ENCODE results near the gene AP4M1. TPM values are rescaled to one million over a fixed set of nuclear protein-coding genes. Genes with fewer than 3 reads are reported as not detected.

AP4M1 gene
- total RNA-seq, 2 donors from 2014 or later: 26.3 to 31.5 TPM

- Histone ChIP-seq H3K9me3 (ENCODE audit: control insufficient read depth, low read length) (peaks cover 12% of the 10 kb centered on the region), H3K36me3 (ENCODE audit: control insufficient read depth, insufficient read depth, low read length) (peaks cover 22% of the 10 kb centered on the region), H3K9ac (ENCODE audit: extremely low read depth, low read length, poor library complexity, severe bottlenecking) (no peak overlapping the region), H3K27me3 (ENCODE audit: control insufficient read depth, insufficient read depth, low read length, poor library complexity, severe bottlenecking) (no peaks in the 10 kb centered on the region), H3K4me1 (ENCODE audit: control insufficient read depth, insufficient read depth, low read length) (peaks cover 5% of the 10 kb centered on the region), H3K27ac (ENCODE audit: low read depth, low read length) (no peak overlapping the region), H3K4me3 (ENCODE audit: low read length) (peak overlapping the region; percentile 19)
- Mint-ChIP-seq H3K36me3 (ENCODE audit: low read depth) (peaks cover 28% of the 10 kb centered on the region), H3K4me3 (peak overlapping the region; percentile 95), H3K4me1 (peaks cover 15% of the 10 kb centered on the region), H3K27me3 (ENCODE audit: insufficient read depth) (no peaks in the 10 kb centered on the region), H3K9me3 (peaks cover 11% of the 10 kb centered on the region), H3K27ac (peak overlapping the region; percentile 87)
- 83 to 95% methylated on average over 4 of the region's 4 CpGs for whole genome bisulfite sequencing, 2 experiments (ENCODE audit: insufficient coverage in 1 of 2, insufficient read length in 1 of 2)
- TF ChIP-seq CTCF (conservative IDR thresholded peaks at IDR 0.05): no peak
- no peak for DNase-seq
Observed at GRCh38 chr7:100082978-100083377, 18.5 kb upstream of the AP4M1 start.

GRCh38 chr7:100085515-100085914, 15.9 kb upstream of the AP4M1 start:
- H3K4me3 Mint-ChIP-seq: no peak overlapping the region
- H3K36me3 ChIP-seq (ENCODE audit: control insufficient read depth, insufficient read depth, low read length): peaks cover 3% of the 10 kb centered on the region
- no peaks in the 10 kb centered on the region for H3K27me3 ChIP-seq (ENCODE audit: control insufficient read depth, insufficient read depth, low read length, poor library complexity, severe bottlenecking)
- peaks cover 15% of the 10 kb centered on the region for H3K4me1 Mint-ChIP-seq
- no peaks in the 10 kb centered on the region for H3K4me1 ChIP-seq (ENCODE audit: control insufficient read depth, insufficient read depth, low read length)
- H3K9ac ChIP-seq (ENCODE audit: extremely low read depth, low read length, poor library complexity, severe bottlenecking): no peak overlapping the region
- H3K9me3 ChIP-seq (ENCODE audit: control insufficient read depth, low read length): no peaks in the 10 kb centered on the region
- H3K27ac Mint-ChIP-seq: no peak overlapping the region
- WGBS, 2 experiments (ENCODE audit: insufficient coverage in 1 of 2, insufficient read length in 1 of 2): 91 to 94% methylated on average over 3 of the region's 3 CpGs
- no peak overlapping the region for H3K27ac ChIP-seq (ENCODE audit: low read depth, low read length)
- H3K27me3 Mint-ChIP-seq (ENCODE audit: insufficient read depth): no peaks in the 10 kb centered on the region
- no peak for TF ChIP-seq CTCF (conservative IDR thresholded peaks at IDR 0.05)
- H3K4me3 ChIP-seq (ENCODE audit: low read length): no peak overlapping the region
- peaks cover 7% of the 10 kb centered on the region for H3K36me3 Mint-ChIP-seq (ENCODE audit: low read depth)
- peaks cover 4% of the 10 kb centered on the region for H3K9me3 Mint-ChIP-seq
- no peak for DNase-seq

- peaks cover 12% of the 10 kb centered on the region for H3K4me1 Mint-ChIP-seq
- TF ChIP-seq CTCF (conservative IDR thresholded peaks at IDR 0.05): no peak
- H3K27ac Mint-ChIP-seq: no peak overlapping the region
- H3K27me3 Mint-ChIP-seq (ENCODE audit: insufficient read depth): no peaks in the 10 kb centered on the region
- H3K9ac ChIP-seq (ENCODE audit: extremely low read depth, low read length, poor library complexity, severe bottlenecking): no peak overlapping the region
- H3K9me3 ChIP-seq (ENCODE audit: control insufficient read depth, low read length): no peaks in the 10 kb centered on the region
- no peak overlapping the region for H3K4me3 Mint-ChIP-seq
- WGBS, 2 experiments (ENCODE audit: insufficient coverage in 1 of 2, insufficient read length in 1 of 2): 65 to 91% methylated on average over 5 to 10 of the region's 10 CpGs
- peaks cover 20% of the 10 kb centered on the region for H3K36me3 ChIP-seq (ENCODE audit: control insufficient read depth, insufficient read depth, low read length)
- H3K27me3 ChIP-seq (ENCODE audit: control insufficient read depth, insufficient read depth, low read length, poor library complexity, severe bottlenecking): no peaks in the 10 kb centered on the region
- no peaks in the 10 kb centered on the region for H3K9me3 Mint-ChIP-seq
- H3K4me3 ChIP-seq (ENCODE audit: low read length): no peak overlapping the region
- peaks cover 18% of the 10 kb centered on the region for H3K36me3 Mint-ChIP-seq (ENCODE audit: low read depth)
- H3K27ac ChIP-seq (ENCODE audit: low read depth, low read length): no peak overlapping the region
- H3K4me1 ChIP-seq (ENCODE audit: control insufficient read depth, insufficient read depth, low read length): no peaks in the 10 kb centered on the region
- no peak for DNase-seq
Observed at GRCh38 chr7:100087055-100087750, 14.2 kb upstream of the AP4M1 start.
